GM18499 (cell line): ENCODE results near the gene SRSF7.
"Not testable (repeated sequence)": the region's sequence is repeated elsewhere in the genome, so short reads cannot be mapped to it uniquely, and the experiment has no call there.

ENCODE experiments used
- ATAC-seq: cut with Tn5 transposase; IDR thresholded peaks from one replicate; pipeline ENCODE4 v1.9.1; 2021; ENCODE audit warnings: moderate number of reproducible peaks; ENCODE audit not compliant: insufficient read depth, unreplicated experiment

SRSF7 gene

GRCh38 chr2:38734299-38735058 lies 16.7 kb downstream of the SRSF7 start:
- no peak for ATAC-seq

- no peak for ATAC-seq
Measured at GRCh38 chr2:38733300-38733971, 17.7 kb downstream of the SRSF7 start.

GRCh38 chr2:38731684-38732221 lies 19.4 kb downstream of the SRSF7 start:
- no peak for ATAC-seq

- ATAC-seq = no peak
Measured at GRCh38 chr2:38731090-38731489, 20.1 kb downstream of the SRSF7 start.

GRCh38 chr2:38728694-38729093 lies 22.5 kb downstream of the SRSF7 start:
- ATAC-seq = no peak

DNA sequence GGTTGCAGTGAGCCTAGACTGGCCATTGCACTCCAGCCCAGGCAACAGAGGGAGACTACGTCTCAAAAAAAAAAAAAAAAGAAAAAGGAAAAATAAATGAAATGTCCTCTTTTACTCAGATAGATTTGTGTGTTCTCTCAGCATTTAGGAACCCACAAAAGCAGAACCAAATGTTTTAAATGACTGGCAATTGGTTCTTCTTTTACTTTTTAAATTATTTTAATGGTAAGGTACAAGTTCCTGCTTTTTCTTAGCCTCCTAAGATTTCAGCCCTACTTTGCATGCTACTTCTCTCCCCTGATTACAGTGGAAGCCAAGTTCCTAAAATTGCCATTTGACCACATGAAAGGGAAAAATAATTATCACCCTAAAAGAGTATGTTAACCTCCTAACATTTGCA lies 23.5 kb downstream of the SRSF7 start:
- ATAC-seq = no peak

DNA sequence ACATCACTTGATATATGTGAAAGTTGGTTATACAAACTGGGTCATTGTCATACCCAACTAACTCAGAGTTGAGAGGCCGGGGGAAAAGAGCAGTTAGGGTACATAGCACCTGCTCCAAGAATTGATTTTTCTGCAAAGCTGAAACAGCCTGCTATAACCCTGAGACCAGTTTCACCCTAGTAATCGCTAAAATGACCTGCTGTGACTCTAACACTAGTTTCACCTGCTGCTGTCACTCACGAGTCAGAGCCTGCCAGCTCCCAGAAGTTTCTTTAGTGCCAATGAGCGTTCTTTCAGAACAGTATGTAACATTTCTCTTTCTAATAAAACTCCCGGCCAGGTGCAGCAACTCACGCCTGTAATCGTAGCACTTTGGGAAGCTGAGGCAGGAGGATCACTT lies 28.0 kb downstream of the SRSF7 start:
- ATAC-seq = no peak

- ATAC-seq = no peak
Measured at GRCh38 chr2:38722271-38723061, 28.7 kb downstream of the SRSF7 start.

GRCh38 chr2:38720613-38721241 lies 30.4 kb downstream of the SRSF7 start:
- ATAC-seq = no peak

GRCh38 chr2:38719706-38720105 lies 31.5 kb downstream of the SRSF7 start:
- no peak for ATAC-seq

- ATAC-seq = no peak
Measured at GRCh38 chr2:38718601-38719000, 32.6 kb downstream of the SRSF7 start.

- no peak for ATAC-seq
Measured at GRCh38 chr2:38716185-38716584, 35.0 kb downstream of the SRSF7 start.

GRCh38 chr2:38714941-38715340 lies 36.2 kb downstream of the SRSF7 start:
- ATAC-seq = not testable (repeated sequence)

GRCh38 chr2:38713338-38713737 lies 37.8 kb downstream of the SRSF7 start:
- ATAC-seq = no peak

DNA sequence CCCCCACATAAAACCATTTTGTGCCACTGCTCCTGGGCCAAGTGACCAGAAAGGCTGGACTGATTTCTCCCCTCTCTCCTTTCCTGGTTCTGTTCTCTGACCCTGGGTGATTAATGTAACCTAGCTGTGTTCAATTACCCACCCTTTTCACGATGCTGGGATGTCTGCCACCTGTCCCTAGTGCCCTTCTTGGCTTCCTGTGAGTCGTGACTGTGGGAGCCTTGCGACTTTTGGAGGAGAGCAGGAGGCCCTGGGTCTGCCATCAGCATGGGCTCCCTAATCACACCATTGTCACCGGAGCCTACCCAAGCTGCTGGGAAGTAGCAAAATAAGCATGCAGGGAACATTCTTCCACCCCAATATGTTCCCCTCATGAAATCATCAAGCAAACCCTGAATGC lies 38.3 kb downstream of the SRSF7 start:
- ATAC-seq = no peak

- no peak for ATAC-seq
Measured at GRCh38 chr2:38712413-38712812, 38.7 kb downstream of the SRSF7 start.

DNA sequence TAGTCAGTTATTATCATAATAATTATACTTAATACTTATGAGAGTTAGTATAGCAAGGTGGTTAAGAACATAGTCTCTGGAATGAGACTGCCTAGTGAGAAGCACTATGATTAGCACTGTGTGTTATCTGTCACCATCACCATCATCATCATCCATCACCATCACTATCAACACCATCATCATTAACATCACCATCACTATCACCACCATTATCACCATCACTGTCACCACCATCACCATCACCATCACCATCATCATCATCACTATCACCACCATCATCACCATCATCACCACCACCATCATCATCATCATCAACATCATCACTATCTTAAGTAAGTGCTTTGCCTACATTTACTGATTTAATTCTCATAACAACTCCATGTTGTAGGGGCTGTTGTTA lies 39.6 kb downstream of the SRSF7 start:
- ATAC-seq = no peak

DNA sequence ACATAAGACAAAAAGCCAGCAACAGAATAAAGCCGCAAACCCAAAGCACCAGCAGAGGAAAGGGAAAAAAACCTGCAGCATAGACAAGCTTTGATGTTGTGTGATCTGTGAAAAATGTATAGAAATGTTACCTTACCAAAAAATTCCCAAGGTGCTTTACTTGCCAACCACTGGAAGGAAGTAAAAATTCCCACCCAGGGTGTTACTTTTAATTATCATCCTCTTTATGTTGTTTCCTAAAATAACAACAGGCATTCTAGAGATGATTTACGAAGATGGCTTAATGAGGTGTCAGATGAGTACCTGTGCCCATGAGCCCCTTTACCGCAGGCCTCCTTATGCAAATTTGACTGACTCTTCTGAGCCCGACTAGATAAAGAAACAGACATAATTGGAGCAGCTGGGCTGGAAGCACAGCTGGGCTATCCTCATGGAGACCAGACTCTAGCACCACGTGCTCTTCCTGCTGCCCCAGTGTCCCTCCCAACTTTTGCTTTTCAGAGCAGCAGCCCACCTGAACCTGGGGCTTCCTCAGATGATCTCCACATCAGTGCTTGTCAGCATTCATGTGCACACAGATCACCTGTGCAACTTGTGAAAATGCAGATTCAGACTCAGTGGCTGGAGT lies 41.5 kb downstream of the SRSF7 start:
- no peak for ATAC-seq

- ATAC-seq = no peak
Measured at GRCh38 chr2:38708900-38709566, 42.1 kb downstream of the SRSF7 start.
